Mononuclear cell (primary cell): Measurements from ENCODE around the gene ILDR1. TPM values are rescaled to one million over a fixed set of nuclear protein-coding genes. Genes with fewer than 3 reads are reported as not detected.
"Not testable (repeated sequence)": the region's sequence is repeated elsewhere in the genome, so short reads cannot be mapped to it uniquely, and the experiment has no call there.

Experiments
- H3K27me3 ChIP-seq: 2 replicates; pipeline ENCODE4 v1.6.0; 2011; ENCODE audit warnings: low read length, control low read depth; ENCODE audit not compliant: insufficient read depth
- H3K4me1 ChIP-seq: 2 replicates; pipeline ENCODE4 v1.5.1; 2011; ENCODE audit warnings: mild to moderate bottlenecking, low read length, control low read depth; ENCODE audit not compliant: insufficient read depth
- H3K4me3 ChIP-seq: 2 replicates; pipeline ENCODE4 v1.5.1; 2011; ENCODE audit warnings: mild to moderate bottlenecking, low read length, moderate library complexity
- H3K9me3 ChIP-seq: 2 replicates; pipeline ENCODE4 v1.5.1; 2011; ENCODE audit warnings: low read depth, mild to moderate bottlenecking, control low read depth, low read length
- total RNA-seq: library from RNA; depleted of rRNA; stranded (reverse); fragments of >200 nt; gene quantifications from one replicate; pipeline ENCODE4 v1.2.3, GENCODE V29; 2012

Gene ILDR1
- total RNA-seq = 0.21 TPM

DNA sequence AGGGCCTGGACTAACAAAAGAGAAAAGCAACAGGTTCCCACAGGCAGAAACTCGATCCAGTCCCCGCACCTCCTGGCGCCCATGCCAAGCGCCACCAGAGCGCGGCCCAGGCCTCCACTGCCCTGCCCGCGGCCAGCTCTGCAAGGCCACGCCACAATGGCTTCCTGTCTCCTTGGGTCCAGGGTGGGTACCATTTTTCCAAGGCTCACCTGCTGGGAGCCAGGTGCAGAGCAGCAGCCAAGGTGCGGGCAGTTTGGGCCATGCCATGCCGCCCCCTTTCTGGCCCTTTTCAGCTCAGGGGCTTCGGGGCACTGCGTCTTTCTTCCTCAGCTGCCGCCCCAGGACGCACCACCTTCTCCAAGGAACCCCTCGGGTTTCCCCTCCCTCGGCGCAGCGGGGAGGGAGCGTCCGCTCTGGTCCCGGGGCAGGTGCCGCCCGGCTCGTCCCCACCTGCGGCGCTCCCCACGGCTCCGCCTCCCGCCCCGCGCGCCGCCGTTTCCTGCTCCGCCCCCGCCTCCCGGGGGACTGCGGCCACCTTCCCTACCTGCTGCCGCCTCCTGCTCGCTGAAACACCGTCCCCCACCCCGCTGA, at the start of gene ILDR1:
ILDR1 (minus strand) TSS at position 437 of the 591 bp plus-strand sequence; CDS start at position 267, 170 bp downstream.
- Histone ChIP-seq H3K4me3 (no peak within 1 kb of the TSS), H3K4me1 (peaks cover 11% of the 10 kb centered on the region), H3K9me3 (no peaks in the 10 kb centered on the region), H3K27me3 (no peaks in the 10 kb centered on the region)

DNA sequence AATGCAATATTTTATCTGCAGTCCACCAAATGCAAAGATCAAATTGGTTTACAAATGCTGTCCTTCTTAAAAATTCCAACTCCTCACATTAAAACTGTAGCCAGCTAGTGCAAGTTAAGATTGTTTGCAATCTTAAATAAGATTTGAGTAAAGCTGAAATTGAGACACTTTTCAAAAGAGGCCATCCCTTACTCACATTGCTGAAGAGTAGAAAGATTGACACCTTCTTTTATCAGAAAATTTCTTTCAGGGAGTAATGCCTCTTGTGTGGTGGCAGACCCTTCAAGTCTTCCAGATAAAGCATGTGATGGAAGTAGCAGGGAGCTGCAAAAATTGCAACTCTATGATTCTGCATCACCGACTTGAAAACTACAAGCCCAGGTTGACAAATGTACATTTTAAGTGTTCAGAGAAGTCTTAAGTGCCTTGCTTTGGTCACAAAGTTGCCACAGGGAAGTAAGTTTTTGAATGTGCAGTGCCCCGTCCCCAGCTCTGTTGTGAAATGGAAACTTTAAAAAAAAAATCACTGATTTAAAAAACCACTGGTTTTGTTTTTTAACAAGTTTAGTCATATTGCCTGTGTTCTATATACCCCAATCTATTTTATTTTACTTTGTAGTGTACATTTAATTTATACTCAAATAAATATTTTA, 45.7 kb upstream of the ILDR1 start:
- Histone ChIP-seq H3K27me3 (no peaks in the 10 kb centered on the region), H3K4me3 (no peak overlapping the region), H3K9me3 (no peaks in the 10 kb centered on the region), H3K4me1 (peaks cover 60% of the 10 kb centered on the region)

- H3K4me3 ChIP-seq = no peak overlapping the region
- H3K27me3 ChIP-seq = no peaks in the 10 kb centered on the region
- peaks cover 60% of the 10 kb centered on the region for H3K4me1 ChIP-seq
- no peaks in the 10 kb centered on the region for H3K9me3 ChIP-seq
Observed at GRCh38 chr3:122067214-122067550, 45.1 kb upstream of the ILDR1 start.

- H3K4me3 ChIP-seq = no peak overlapping the region
- H3K4me1 ChIP-seq = peaks cover 60% of the 10 kb centered on the region
- no peaks in the 10 kb centered on the region for H3K9me3 ChIP-seq
- no peaks in the 10 kb centered on the region for H3K27me3 ChIP-seq
Observed at GRCh38 chr3:122066331-122067213, 44.5 kb upstream of the ILDR1 start.

GRCh38 chr3:122064326-122064725, 42.3 kb upstream of the ILDR1 start:
- H3K27me3 ChIP-seq = no peaks in the 10 kb centered on the region
- H3K9me3 ChIP-seq = no peaks in the 10 kb centered on the region
- H3K4me1 ChIP-seq = peaks cover 68% of the 10 kb centered on the region
- no peak overlapping the region for H3K4me3 ChIP-seq

DNA sequence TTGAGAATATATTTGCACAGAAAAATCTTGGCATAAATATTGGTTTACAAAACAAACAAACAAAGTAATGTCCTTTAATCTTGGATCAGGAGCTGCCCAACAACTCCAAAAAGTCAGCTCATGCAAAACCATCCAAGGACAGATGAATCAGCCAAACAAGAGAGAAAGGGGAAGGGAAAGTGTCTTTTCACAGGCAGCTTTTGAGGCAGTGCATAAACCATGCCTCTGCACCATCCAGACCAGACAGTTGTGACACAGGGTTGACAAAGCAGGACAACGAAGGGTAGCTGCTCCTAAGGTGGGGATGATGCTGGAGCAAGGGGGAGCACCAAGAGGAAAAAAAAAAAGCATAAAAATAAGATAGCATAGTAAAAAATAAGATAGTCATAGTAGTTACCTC, 41.9 kb upstream of the ILDR1 start:
- Histone ChIP-seq H3K27me3 (no peaks in the 10 kb centered on the region), H3K9me3 (no peaks in the 10 kb centered on the region), H3K4me3 (no peak overlapping the region), H3K4me1 (peaks cover 68% of the 10 kb centered on the region)

DNA sequence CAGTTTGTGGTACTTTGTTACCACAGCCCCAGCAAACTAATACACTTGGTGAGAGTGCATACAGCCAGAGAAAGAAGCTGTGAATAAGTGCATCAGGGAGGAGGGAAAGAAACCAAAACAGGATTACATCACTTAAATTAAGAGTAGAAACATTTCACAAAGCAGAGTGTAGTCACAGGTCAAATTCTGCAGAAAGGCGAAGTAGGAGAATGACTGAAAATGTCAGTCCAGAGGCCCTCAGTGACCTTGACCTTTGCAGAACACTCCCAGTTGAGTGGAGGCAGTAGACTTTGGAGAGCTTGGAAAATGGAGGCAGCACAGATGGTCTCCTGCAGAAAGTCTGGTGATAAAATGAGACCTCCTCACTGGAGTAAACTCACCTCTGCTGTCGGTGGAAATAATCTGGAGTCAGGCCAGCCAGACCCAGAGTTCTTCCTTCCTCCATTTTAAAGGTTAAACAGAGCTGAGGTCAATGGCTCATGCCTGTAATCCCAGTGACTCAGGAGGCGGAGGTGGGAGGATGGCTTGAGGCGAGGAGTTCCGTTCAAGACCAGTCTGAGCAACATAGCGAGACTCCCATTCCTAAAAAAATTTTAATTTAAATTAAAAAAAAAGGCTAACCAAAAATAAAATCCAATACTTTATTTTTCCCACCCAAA, 38.1 kb upstream of the ILDR1 start:
- Histone ChIP-seq H3K27me3 (no peaks in the 10 kb centered on the region), H3K9me3 (no peaks in the 10 kb centered on the region), H3K4me1 (peaks cover 48% of the 10 kb centered on the region), H3K4me3 (no peak overlapping the region)

DNA sequence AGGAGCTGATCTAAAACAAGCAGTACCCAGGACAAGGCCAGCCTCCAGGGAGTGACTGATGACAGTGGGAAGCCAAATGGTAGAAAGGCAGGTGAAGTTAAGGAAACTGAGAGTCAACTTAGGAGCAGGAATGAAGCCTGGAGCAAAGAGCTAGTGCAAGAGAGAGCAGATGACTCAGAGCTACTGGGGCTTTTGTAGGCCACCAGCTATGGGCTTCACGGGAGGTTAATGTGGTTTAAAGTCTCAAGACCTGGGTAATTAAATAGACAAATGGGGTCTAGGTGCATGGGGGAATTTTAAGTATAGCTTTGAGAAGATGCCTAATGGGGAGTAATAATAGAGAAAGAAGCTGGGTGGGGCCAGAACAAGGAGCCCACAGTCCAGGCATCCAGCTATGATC, 36.2 kb upstream of the ILDR1 start:
- H3K4me3 ChIP-seq = no peak overlapping the region
- no peaks in the 10 kb centered on the region for H3K27me3 ChIP-seq
- no peaks in the 10 kb centered on the region for H3K9me3 ChIP-seq
- H3K4me1 ChIP-seq = peaks cover 37% of the 10 kb centered on the region

- Histone ChIP-seq H3K27me3 (no peaks in the 10 kb centered on the region), H3K9me3 (no peaks in the 10 kb centered on the region), H3K4me1 (peaks cover 37% of the 10 kb centered on the region), H3K4me3 (no peak overlapping the region)
Observed at GRCh38 chr3:122057671-122058070, 35.6 kb upstream of the ILDR1 start.

GRCh38 chr3:122055215-122055614, 33.2 kb upstream of the ILDR1 start, which contains the start of gene CD86:
Gene CD86 (plus strand): TSS chr3:122055362. CDS start chr3:122055490, 128 bp downstream.
- Histone ChIP-seq H3K4me3 (peak within 1 kb of the TSS; percentile 57), H3K27me3 (no peaks in the 10 kb centered on the region), H3K9me3 (no peaks in the 10 kb centered on the region), H3K4me1 (peaks cover 31% of the 10 kb centered on the region)

DNA sequence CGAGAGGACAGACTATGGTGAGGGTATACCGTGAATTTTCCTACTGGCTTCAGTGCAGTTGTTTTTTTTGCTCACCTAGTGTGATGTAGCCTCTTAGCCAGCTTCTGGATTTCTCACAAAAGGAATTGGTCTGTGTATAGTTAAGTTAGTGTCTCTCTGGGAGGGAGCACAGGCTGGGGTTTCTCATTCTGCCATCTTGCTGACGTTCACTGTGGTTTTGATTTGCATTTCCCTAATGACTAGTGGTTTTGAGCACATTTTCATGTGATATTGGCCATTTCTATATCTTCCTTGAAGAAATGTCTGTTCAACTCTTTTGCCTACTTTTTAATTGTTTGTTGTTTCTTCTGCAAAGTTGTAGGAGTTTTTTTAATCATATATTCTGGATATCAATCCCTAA, 30.9 kb upstream of the ILDR1 start:
- Histone ChIP-seq H3K9me3 (no peaks in the 10 kb centered on the region), H3K27me3 (no peaks in the 10 kb centered on the region), H3K4me3 (no peak overlapping the region), H3K4me1 (peaks cover 8% of the 10 kb centered on the region)

- H3K9me3 ChIP-seq, H3K27me3 ChIP-seq, H3K4me3 ChIP-seq, H3K4me1 ChIP-seq: not testable (repeated sequence)
Observed at GRCh38 chr3:122047773-122048172, 25.7 kb upstream of the ILDR1 start.

DNA sequence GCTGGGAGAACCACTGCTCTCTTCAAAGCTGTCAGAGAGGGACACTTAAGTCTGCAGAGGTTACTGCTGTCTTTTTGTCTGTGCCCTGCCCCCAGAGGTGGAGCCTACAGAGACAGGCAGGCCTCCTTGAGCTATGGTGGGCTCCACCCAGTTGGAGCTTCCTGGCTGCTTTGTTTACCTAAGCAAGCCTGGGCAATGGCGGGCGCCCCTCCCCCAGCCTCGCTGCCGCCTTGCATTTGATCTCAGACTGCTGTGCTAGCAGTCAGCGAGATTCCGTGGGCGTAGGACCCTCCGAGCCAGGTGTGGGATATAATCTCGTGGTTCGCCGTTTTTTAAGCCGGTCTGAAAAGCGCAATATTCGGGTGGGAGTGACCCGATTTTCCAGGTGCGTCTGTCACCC, 25.2 kb upstream of the ILDR1 start:
- H3K4me1 ChIP-seq, H3K4me3 ChIP-seq, H3K27me3 ChIP-seq, H3K9me3 ChIP-seq: not testable (repeated sequence)

- Histone ChIP-seq H3K4me1 (peaks cover 7% of the 10 kb centered on the region), H3K4me3 (no peak overlapping the region), H3K9me3 (peaks cover 12% of the 10 kb centered on the region), H3K27me3 (no peaks in the 10 kb centered on the region)
Observed at GRCh38 chr3:122033023-122033422, 11.0 kb upstream of the ILDR1 start.

DNA sequence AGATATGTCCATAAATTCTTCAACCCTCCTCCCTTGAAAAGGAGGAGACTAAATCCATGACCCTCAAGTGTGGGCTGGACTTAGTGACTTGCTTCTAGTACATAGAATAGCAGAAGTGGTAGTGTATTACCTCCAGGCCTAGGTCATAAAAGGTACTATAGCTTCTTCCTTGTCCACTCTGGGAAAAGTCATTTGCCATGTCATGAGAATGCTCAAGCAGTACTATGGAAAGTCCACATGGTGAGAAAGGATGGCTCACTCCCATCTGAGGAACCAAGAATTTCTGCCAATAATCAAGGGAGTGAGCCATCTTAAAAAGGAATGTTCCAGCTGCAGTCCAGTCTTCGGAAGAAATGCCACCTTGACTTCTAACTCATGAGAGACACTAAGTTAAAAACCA, 10.5 kb upstream of the ILDR1 start:
- H3K9me3 ChIP-seq = peaks cover 9% of the 10 kb centered on the region
- H3K4me3 ChIP-seq = no peak overlapping the region
- peaks cover 7% of the 10 kb centered on the region for H3K4me1 ChIP-seq
- no peaks in the 10 kb centered on the region for H3K27me3 ChIP-seq
